ENCODE results near the gene GRAMD1C.

GRAMD1C gene

GRCh38 chr3:113867506-113867905, 28.9 kb downstream of the GRAMD1C start:
- DNase-seq = no peak

- DNase-seq = no peak
Observed at GRCh38 chr3:113873293-113873692, 34.7 kb downstream of the GRAMD1C start.

GRCh38 chr3:113873814-113874526, 35.4 kb downstream of the GRAMD1C start:
- no peak for DNase-seq

- DNase-seq = no peak
Observed at GRCh38 chr3:113878403-113878802, 39.8 kb downstream of the GRAMD1C start.

GRCh38 chr3:113885050-113885449, 46.5 kb downstream of the GRAMD1C start:
- no peak for DNase-seq

- DNase-seq = no peak
Observed at GRCh38 chr3:113890256-113890900, 51.8 kb downstream of the GRAMD1C start.

GRCh38 chr3:113894927-113895326, 56.3 kb downstream of the GRAMD1C start:
- no peak for DNase-seq

GRCh38 chr3:113895964-113896363, 57.4 kb downstream of the GRAMD1C start:
- no peak for DNase-seq

GRCh38 chr3:113896930-113897329, 58.3 kb downstream of the GRAMD1C start:
- DNase-seq = no peak

- DNase-seq = no peak
Observed at GRCh38 chr3:113897373-113897777, 58.8 kb downstream of the GRAMD1C start.

- DNase-seq = no peak
Observed at GRCh38 chr3:113898892-113899291, 60.3 kb downstream of the GRAMD1C start.

- no peak for DNase-seq
Observed at GRCh38 chr3:113906568-113907140, 68.1 kb downstream of the GRAMD1C start.

- DNase-seq = no peak
Observed at GRCh38 chr3:113908133-113908532, 69.5 kb downstream of the GRAMD1C start.

- no peak for DNase-seq
Observed at GRCh38 chr3:113910966-113911365, 72.4 kb downstream of the GRAMD1C start.

GRCh38 chr3:113912552-113913236, 74.1 kb downstream of the GRAMD1C start:
- no peak for DNase-seq

GRCh38 chr3:113914646-113915045, 76.1 kb downstream of the GRAMD1C start:
- DNase-seq = no peak

GRCh38 chr3:113927556-113927955, 89.0 kb downstream of the GRAMD1C start:
- no peak for DNase-seq

- no peak for DNase-seq
Observed at GRCh38 chr3:113946831-113947230, 108.2 kb downstream of the GRAMD1C start.

- DNase-seq = no peak
Observed at GRCh38 chr3:113947372-113948014, 108.9 kb downstream of the GRAMD1C start, which contains the start of gene ZDHHC23. ZDHHC23 (plus strand) TSS chr3:113948013; CDS start chr3:113948803, 790 bp downstream.

- peak; percentile 9 for DNase-seq
Observed at GRCh38 chr3:113948015-113948917, 109.7 kb downstream of the GRAMD1C start.

- no peak for DNase-seq
Observed at GRCh38 chr3:113952921-113953320, 114.3 kb downstream of the GRAMD1C start.

GRCh38 chr3:113953677-113954076, 115.1 kb downstream of the GRAMD1C start:
- no peak for DNase-seq

Measured in cortex of kidney (tissue), 1 donor.